Measurements from ENCODE around the gene SPATS2L. TPM values are rescaled to one million over a fixed set of nuclear protein-coding genes. Genes with fewer than 3 reads are reported as not detected.
"Not testable (repeated sequence)": the region's sequence is repeated elsewhere in the genome, so short reads cannot be mapped to it uniquely, and the experiment has no call there.

SPATS2L gene
- total RNA-seq, 1 donor from 2014 or later, result 192 TPM

DNA sequence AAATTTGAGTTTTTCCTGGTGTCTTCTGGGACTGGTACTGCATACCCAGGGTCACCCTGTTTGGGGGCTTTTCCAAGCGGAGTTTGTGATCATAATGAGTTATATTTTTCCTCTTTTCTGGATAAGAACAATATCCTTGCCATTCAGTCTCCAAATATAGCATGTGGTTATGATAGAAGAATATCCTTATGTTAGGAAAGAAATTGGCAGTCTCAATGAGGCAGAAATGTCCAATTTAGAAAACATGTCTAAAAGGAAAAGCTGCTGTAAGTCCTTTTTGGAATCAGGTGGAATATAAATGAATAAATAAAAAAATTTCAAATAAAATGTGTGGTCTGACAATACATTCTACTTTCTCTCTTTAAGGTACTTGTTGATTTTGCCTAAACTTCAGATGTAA lies 36.2 kb downstream of the SPATS2L start:
- H3K27ac Mint-ChIP-seq (ENCODE audit: unreplicated experiment), result no peak overlapping the region
- FAIRE-seq, result no peak
- TF ChIP-seq, protein P1, sequence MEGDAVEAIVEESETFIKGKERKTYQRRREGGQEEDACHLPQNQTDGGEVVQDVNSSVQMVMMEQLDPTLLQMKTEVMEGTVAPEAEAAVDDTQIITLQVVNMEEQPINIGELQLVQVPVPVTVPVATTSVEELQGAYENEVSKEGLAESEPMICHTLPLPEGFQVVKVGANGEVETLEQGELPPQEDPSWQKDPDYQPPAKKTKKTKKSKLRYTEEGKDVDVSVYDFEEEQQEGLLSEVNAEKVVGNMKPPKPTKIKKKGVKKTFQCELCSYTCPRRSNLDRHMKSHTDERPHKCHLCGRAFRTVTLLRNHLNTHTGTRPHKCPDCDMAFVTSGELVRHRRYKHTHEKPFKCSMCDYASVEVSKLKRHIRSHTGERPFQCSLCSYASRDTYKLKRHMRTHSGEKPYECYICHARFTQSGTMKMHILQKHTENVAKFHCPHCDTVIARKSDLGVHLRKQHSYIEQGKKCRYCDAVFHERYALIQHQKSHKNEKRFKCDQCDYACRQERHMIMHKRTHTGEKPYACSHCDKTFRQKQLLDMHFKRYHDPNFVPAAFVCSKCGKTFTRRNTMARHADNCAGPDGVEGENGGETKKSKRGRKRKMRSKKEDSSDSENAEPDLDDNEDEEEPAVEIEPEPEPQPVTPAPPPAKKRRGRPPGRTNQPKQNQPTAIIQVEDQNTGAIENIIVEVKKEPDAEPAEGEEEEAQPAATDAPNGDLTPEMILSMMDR (IDR thresholded peaks at IDR 0.05; ENCODE audit: insufficient read depth, low read depth, low read length), result no peak
- no peak for TF ChIP-seq EZH2 (IDR thresholded peaks at IDR 0.05; ENCODE audit: insufficient read depth, low read length)

DNA sequence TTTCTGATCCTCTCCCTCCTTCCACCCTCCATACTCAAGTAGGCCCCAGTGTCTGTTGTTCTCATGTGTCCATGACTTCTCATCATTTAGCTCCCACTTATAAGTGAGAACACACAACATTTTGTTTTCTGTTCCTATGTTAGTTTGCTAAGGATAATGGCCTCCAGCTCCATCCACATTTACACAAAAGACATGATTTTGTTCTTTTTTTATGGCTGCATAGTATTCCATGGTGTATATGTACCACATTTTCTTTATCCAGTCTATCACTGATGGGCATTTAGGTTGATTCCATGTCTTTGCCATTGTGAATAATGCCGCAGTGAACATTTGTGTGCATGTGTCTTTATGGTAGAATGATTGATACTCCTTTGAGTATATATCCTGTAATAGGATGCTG lies 37.7 kb downstream of the SPATS2L start:
- Histone ChIP-seq H3K79me2 (ENCODE audit: insufficient read depth, low read length) (peaks cover 91% of the 10 kb centered on the region), H4K20me1 (ENCODE audit: insufficient read depth, low read length) (peaks cover 28% of the 10 kb centered on the region)
- H3K27me3 Mint-ChIP-seq (ENCODE audit: low read depth, unreplicated experiment); H3K9me3 ChIP-seq (ENCODE audit: insufficient read depth, low read depth, low read length); H3K4me1 ChIP-seq (ENCODE audit: insufficient read depth, low read length); H3K27ac Mint-ChIP-seq (ENCODE audit: unreplicated experiment); FAIRE-seq; DNase-seq (ENCODE audit: low read depth); H3K27me3 ChIP-seq (ENCODE audit: insufficient read depth, low read length); H3K4me3 ChIP-seq (ENCODE audit: insufficient read depth, low read depth, low read length); H2AFZ ChIP-seq (ENCODE audit: low read depth, low read length); H3K9ac ChIP-seq (ENCODE audit: low read length); H3K36me3 ChIP-seq (ENCODE audit: insufficient read depth, low read length); H3K4me3 Mint-ChIP-seq (ENCODE audit: unreplicated experiment); H3K27ac ChIP-seq (ENCODE audit: low read depth, low read length); H3K9me3 Mint-ChIP-seq (ENCODE audit: unreplicated experiment); H3K4me2 ChIP-seq (ENCODE audit: low read length); H3K36me3 Mint-ChIP-seq (ENCODE audit: low read depth, unreplicated experiment): not testable (repeated sequence)
- peaks cover 31% of the 10 kb centered on the region for H3K4me1 Mint-ChIP-seq (ENCODE audit: low read depth, unreplicated experiment)

More for the DNA sequence above, 36.2 kb downstream of the SPATS2L start:
- Mint-ChIP-seq H3K4me3 (ENCODE audit: unreplicated experiment) (no peak overlapping the region), H3K4me1 (ENCODE audit: low read depth, unreplicated experiment) (peaks cover 38% of the 10 kb centered on the region), H3K36me3 (ENCODE audit: low read depth, unreplicated experiment) (peaks cover 4% of the 10 kb centered on the region), H3K9me3 (ENCODE audit: unreplicated experiment) (no peaks in the 10 kb centered on the region), H3K27me3 (ENCODE audit: low read depth, unreplicated experiment) (no peaks in the 10 kb centered on the region)
- no peak for DNase-seq (ENCODE audit: low read depth)
- Histone ChIP-seq H3K9ac (ENCODE audit: low read length) (no peak overlapping the region), H4K20me1 (ENCODE audit: insufficient read depth, low read length) (peaks cover 23% of the 10 kb centered on the region), H2AFZ (ENCODE audit: low read depth, low read length) (no peak overlapping the region), H3K36me3 (ENCODE audit: insufficient read depth, low read length) (peaks cover 4% of the 10 kb centered on the region), H3K9me3 (ENCODE audit: insufficient read depth, low read depth, low read length) (no peaks in the 10 kb centered on the region), H3K4me1 (ENCODE audit: insufficient read depth, low read length) (peaks cover 15% of the 10 kb centered on the region), H3K4me3 (ENCODE audit: insufficient read depth, low read depth, low read length) (no peak overlapping the region), H3K4me2 (ENCODE audit: low read length) (no peak overlapping the region), H3K27me3 (ENCODE audit: insufficient read depth, low read length) (no peaks in the 10 kb centered on the region), H3K27ac (ENCODE audit: low read depth, low read length) (no peak overlapping the region), H3K79me2 (ENCODE audit: insufficient read depth, low read length) (peaks cover 91% of the 10 kb centered on the region)

DNA sequence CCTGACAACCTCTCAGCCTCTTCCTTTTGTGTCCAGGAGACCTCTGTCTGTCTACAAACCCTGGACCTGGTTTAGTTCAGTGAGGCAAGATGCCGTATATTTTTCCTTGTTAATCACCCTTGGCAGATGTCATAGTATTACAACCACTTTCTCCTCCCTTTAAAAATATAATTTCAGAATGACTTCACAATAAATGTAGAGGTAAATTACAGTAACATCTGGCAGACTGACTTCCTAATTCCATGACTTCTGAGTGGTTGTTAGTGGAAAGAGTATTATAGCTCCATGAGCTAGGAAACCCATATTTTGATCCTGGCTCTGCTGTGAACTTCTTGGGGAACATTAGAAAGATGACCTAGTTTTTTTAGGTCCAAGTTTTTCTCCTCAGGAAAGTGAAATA lies 39.5 kb downstream of the SPATS2L start:
- Mint-ChIP-seq H3K27me3 (ENCODE audit: low read depth, unreplicated experiment) (no peaks in the 10 kb centered on the region), H3K27ac (ENCODE audit: unreplicated experiment) (no peak overlapping the region), H3K36me3 (ENCODE audit: low read depth, unreplicated experiment) (peaks cover 11% of the 10 kb centered on the region), H3K9me3 (ENCODE audit: unreplicated experiment) (no peaks in the 10 kb centered on the region), H3K4me3 (ENCODE audit: unreplicated experiment) (no peak overlapping the region), H3K4me1 (ENCODE audit: low read depth, unreplicated experiment) (peaks cover 28% of the 10 kb centered on the region)
- peaks cover 4% of the 10 kb centered on the region for H3K4me1 ChIP-seq (ENCODE audit: insufficient read depth, low read length)
- H3K36me3 ChIP-seq (ENCODE audit: insufficient read depth, low read length), result peaks cover 4% of the 10 kb centered on the region
- H3K79me2 ChIP-seq (ENCODE audit: insufficient read depth, low read length), result peaks cover 86% of the 10 kb centered on the region
- H3K27me3 ChIP-seq (ENCODE audit: insufficient read depth, low read length), result no peaks in the 10 kb centered on the region
- TF ChIP-seq EZH2 (IDR thresholded peaks at IDR 0.05; ENCODE audit: insufficient read depth, low read length), result no peak
- TF ChIP-seq, protein P1 (IDR thresholded peaks at IDR 0.05; ENCODE audit: insufficient read depth, low read depth, low read length), result no peak
- no peak overlapping the region for H3K27ac ChIP-seq (ENCODE audit: low read depth, low read length)
- H3K9me3 ChIP-seq (ENCODE audit: insufficient read depth, low read depth, low read length), result no peaks in the 10 kb centered on the region
- H3K9ac ChIP-seq (ENCODE audit: low read length), result no peak overlapping the region
- no peak overlapping the region for H3K4me3 ChIP-seq (ENCODE audit: insufficient read depth, low read depth, low read length)
- H4K20me1 ChIP-seq (ENCODE audit: insufficient read depth, low read length), result peaks cover 28% of the 10 kb centered on the region
- no peak overlapping the region for H2AFZ ChIP-seq (ENCODE audit: low read depth, low read length)
- no peak overlapping the region for H3K4me2 ChIP-seq (ENCODE audit: low read length)
- FAIRE-seq (no peak), DNase-seq (ENCODE audit: low read depth) (no peak)
